Right cardiac atrium (tissue), 5 donors: ENCODE results near the gene ZFYVE19. TPM values are rescaled to one million over a fixed set of nuclear protein-coding genes. Genes with fewer than 3 reads are reported as not detected.

ENCODE experiments used
- ATAC-seq, 2 donors: fragments of 200-7000 bp; cut with Tn5 transposase; one replicate each; pipeline versions ENCODE4 v1.8.0 to v1.9.1; 2020; ENCODE audit warnings: moderate library complexity in 2 of 2, mild to moderate bottlenecking in 1 of 2
- DNase-seq, 3 donors: peaks; one replicate each; pipeline ENCODE4 v3.0.0-alpha.2; 2020
- H3K27ac ChIP-seq: one replicate; pipeline ENCODE4 v1.5.1; 2013; ENCODE audit warnings: mild to moderate bottlenecking, low read length, control low read depth, moderate library complexity
- H3K27me3 ChIP-seq: one replicate; pipeline ENCODE4 v1.6.1; 2013; ENCODE audit not compliant: control insufficient read depth, insufficient read depth
- H3K4me1 ChIP-seq: one replicate; pipeline ENCODE4 v1.6.1; 2013; ENCODE audit warnings: low read length; ENCODE audit not compliant: control insufficient read depth, insufficient read depth
- H3K4me3 ChIP-seq: one replicate; pipeline ENCODE4 v1.5.1; 2013; ENCODE audit warnings: low read length, control low read depth
- H3K9me3 ChIP-seq: one replicate; pipeline ENCODE4 v1.6.1; 2013; ENCODE audit warnings: low read length; ENCODE audit not compliant: control insufficient read depth
- WGBS: extraction: QIAGEN DNeasy Blood & Tissue Kit; methylation state at CpG from one replicate; pipeline ENCODE4 v1.1.7; 2013; 5-methylcytosine and 5-hydroxymethylcytosine counted together
- intact Hi-C, 4 donors: fragments of 100-400 bp; cut with DNase I; formaldehyde crosslinking; loops; one replicate each; pipeline versions ENCODE4 v1.11.0 to v1.14.0; 2022 to 2023
- polyA plus RNA-seq: library from polyadenylated mRNA; stranded (reverse); fragments of 200-250 nt; gene quantifications from one replicate; pipeline ENCODE4 v1.2.3, GENCODE V29; 2013
- total RNA-seq, 4 donors: library from RNA; stranded (reverse); fragmentation: NEBNext Ultra II Directional; extraction: Animal tissue kit (Norgen Biotek cat#: 25700); gene quantifications; one replicate each; pipeline ENCODE4 v1.2.1, GENCODE V29; 2021
- donor health status: healthy with polysubstance abuse.
- donor health status: DM: no; HTN: yes; CAD: no.
- donor health status: DM: no; HTN: no; CAD: no.
- donor health status: DM: no; HTN: yes; CAD: no; lungs with severe emphysema.
- donor health status: DM: yes; HTN: yes; CAD: no.

The ZFYVE19 gene
- total and polyA plus RNA-seq, 5 donors = 14.4 to 25.7 (median 18.3) TPM

GRCh38 chr15:40782609-40783227, 24.2 kb upstream of the ZFYVE19 start:
- Histone ChIP-seq H3K4me1 (peaks cover 7% of the 10 kb centered on the region), H3K27me3 (no peaks in the 10 kb centered on the region), H3K27ac (no peak overlapping the region), H3K4me3 (no peak overlapping the region), H3K9me3 (no peaks in the 10 kb centered on the region)
- intact Hi-C loops = no loop called here
- ATAC-seq (peak; percentile 70 to 73), DNase-seq (peak in 2 of 3 donors; percentile 69 to 77)
- WGBS = 66% methylated on average over 8 of the region's 8 CpGs

DNA sequence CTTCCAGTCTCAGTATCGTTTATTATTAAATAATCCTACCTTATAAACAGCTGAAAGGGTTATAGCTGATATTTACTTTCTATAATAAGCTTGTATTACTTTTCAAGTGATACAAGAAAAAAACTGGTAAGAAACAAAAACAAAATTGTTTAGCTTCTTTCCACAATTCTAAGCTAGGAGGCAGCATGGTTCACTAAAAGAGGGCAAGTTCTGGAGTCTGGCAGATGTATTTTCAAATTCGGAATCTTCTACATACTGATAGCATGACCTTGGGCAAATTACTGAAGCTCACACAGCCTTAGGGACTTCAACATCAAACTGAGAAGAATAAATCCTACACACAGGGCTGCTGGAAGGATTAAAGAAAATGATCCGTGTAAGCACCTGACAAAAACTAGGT, 21.7 kb upstream of the ZFYVE19 start:
- H3K27me3 ChIP-seq = no peaks in the 10 kb centered on the region
- H3K9me3 ChIP-seq = no peaks in the 10 kb centered on the region
- H3K4me1 ChIP-seq = peaks cover 7% of the 10 kb centered on the region
- DNase-seq = no peak
- H3K27ac ChIP-seq = no peak overlapping the region
- H3K4me3 ChIP-seq = no peak overlapping the region
- 64% methylated on average over 3 of the region's 3 CpGs for WGBS
- intact Hi-C loops = no loop called here
- no peak for ATAC-seq

GRCh38 chr15:40785814-40786213, 21.1 kb upstream of the ZFYVE19 start:
- H3K4me3 ChIP-seq = no peak overlapping the region
- no peak overlapping the region for H3K27ac ChIP-seq
- H3K9me3 ChIP-seq = no peaks in the 10 kb centered on the region
- no peak for DNase-seq
- no peaks in the 10 kb centered on the region for H3K27me3 ChIP-seq
- H3K4me1 ChIP-seq = peaks cover 7% of the 10 kb centered on the region
- WGBS = 92% methylated on average over 2 of the region's 2 CpGs
- ATAC-seq = no peak
- intact Hi-C loops = no loop called here

- Histone ChIP-seq H3K27me3 (no peaks in the 10 kb centered on the region), H3K4me1 (peaks cover 7% of the 10 kb centered on the region), H3K9me3 (no peaks in the 10 kb centered on the region), H3K4me3 (no peak overlapping the region), H3K27ac (no peak overlapping the region)
- intact Hi-C loops = no loop called here
- ATAC-seq = peak; percentile 22 to 43
- WGBS = 42% methylated on average over 4 of the region's 4 CpGs
- DNase-seq = no peak
Measured at GRCh38 chr15:40787344-40787841, 19.5 kb upstream of the ZFYVE19 start.

- Histone ChIP-seq H3K9me3 (no peaks in the 10 kb centered on the region), H3K4me3 (no peak overlapping the region), H3K27ac (no peak overlapping the region), H3K4me1 (peaks cover 7% of the 10 kb centered on the region), H3K27me3 (no peaks in the 10 kb centered on the region)
- DNase-seq (no peak), ATAC-seq (no peak)
- intact Hi-C loops = no loop called here
- WGBS = 57% methylated on average over 6 of the region's 6 CpGs
Measured at GRCh38 chr15:40787991-40788390, 18.9 kb upstream of the ZFYVE19 start.

- H3K27me3 ChIP-seq = no peaks in the 10 kb centered on the region
- no peak overlapping the region for H3K4me3 ChIP-seq
- 74% methylated on average over 5 of the region's 5 CpGs for WGBS
- no peaks in the 10 kb centered on the region for H3K9me3 ChIP-seq
- intact Hi-C loops = no loop called here
- DNase-seq (no peak), ATAC-seq (no peak)
- peaks cover 7% of the 10 kb centered on the region for H3K4me1 ChIP-seq
- no peak overlapping the region for H3K27ac ChIP-seq
Measured at GRCh38 chr15:40789119-40789518, 17.8 kb upstream of the ZFYVE19 start.

GRCh38 chr15:40789999-40790398, 16.9 kb upstream of the ZFYVE19 start:
- H3K4me3 ChIP-seq = no peak overlapping the region
- 96% methylated on average over 8 of the region's 8 CpGs for WGBS
- H3K27me3 ChIP-seq = no peaks in the 10 kb centered on the region
- peaks cover 7% of the 10 kb centered on the region for H3K4me1 ChIP-seq
- H3K9me3 ChIP-seq = no peaks in the 10 kb centered on the region
- ATAC-seq = no peak
- intact Hi-C loops = no loop called here
- no peak overlapping the region for H3K27ac ChIP-seq
- no peak for DNase-seq

DNA sequence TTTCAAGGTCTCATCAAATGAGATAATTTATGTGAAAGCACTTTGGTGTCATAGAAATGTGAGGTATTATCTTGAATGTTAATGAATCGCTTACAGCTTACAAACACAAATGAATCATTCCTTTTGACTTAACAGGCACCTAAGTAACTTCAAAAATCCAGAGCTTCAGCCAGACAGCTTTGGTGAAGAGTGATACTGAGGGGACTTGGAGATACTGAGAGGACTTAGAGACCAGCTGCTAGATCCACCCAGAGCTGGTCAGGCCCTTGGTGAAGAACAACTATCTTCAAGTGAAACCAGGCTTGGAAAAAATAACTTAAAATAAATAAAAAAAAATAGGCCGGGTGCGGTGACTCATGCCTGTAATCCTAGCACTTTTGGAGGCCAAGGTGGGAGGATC, 16.2 kb upstream of the ZFYVE19 start:
- Histone ChIP-seq H3K4me3 (no peak overlapping the region), H3K27ac (no peak overlapping the region), H3K9me3 (no peaks in the 10 kb centered on the region), H3K4me1 (peaks cover 7% of the 10 kb centered on the region), H3K27me3 (no peaks in the 10 kb centered on the region)
- DNase-seq = no peak
- WGBS = 89% methylated on average over 3 of the region's 3 CpGs
- intact Hi-C loops = no loop called here
- no peak for ATAC-seq

DNA sequence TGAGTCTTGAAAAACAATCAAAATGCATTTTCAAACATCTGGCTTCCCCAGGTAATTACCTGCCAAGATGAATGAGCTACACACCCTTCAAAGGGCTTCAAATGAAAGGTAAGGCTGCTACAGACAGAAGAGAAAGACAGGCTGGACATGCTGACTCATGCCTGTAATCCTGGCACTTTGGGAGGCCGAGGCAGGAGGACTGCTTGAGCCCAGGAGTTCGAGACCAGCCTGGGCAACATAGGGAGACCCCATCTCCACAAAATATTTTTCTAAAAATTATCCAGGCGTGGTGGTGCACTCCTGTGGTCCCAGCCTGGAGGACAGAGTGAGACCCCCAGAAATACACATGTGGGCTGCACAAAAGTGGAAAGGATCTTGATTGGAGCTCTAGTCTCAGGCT, 14.5 kb upstream of the ZFYVE19 start:
- WGBS = 97% methylated on average over 3 of the region's 3 CpGs
- H3K27ac ChIP-seq = no peak overlapping the region
- H3K4me3 ChIP-seq = no peak overlapping the region
- DNase-seq (no peak), ATAC-seq (no peak)
- intact Hi-C loops = no loop called here
- H3K27me3 ChIP-seq = no peaks in the 10 kb centered on the region
- no peaks in the 10 kb centered on the region for H3K9me3 ChIP-seq
- peaks cover 2% of the 10 kb centered on the region for H3K4me1 ChIP-seq

GRCh38 chr15:40793216-40793989, 13.5 kb upstream of the ZFYVE19 start:
- no peaks in the 10 kb centered on the region for H3K27me3 ChIP-seq
- DNase-seq = peak in 1 of 3 donors; percentile 35
- peak; percentile 30 to 68 for ATAC-seq
- H3K27ac ChIP-seq = no peak overlapping the region
- no peak overlapping the region for H3K4me3 ChIP-seq
- no peaks in the 10 kb centered on the region for H3K4me1 ChIP-seq
- WGBS = 66% methylated on average over 9 of the region's 9 CpGs
- H3K9me3 ChIP-seq = no peaks in the 10 kb centered on the region
- intact Hi-C loops = no loop called here

DNA sequence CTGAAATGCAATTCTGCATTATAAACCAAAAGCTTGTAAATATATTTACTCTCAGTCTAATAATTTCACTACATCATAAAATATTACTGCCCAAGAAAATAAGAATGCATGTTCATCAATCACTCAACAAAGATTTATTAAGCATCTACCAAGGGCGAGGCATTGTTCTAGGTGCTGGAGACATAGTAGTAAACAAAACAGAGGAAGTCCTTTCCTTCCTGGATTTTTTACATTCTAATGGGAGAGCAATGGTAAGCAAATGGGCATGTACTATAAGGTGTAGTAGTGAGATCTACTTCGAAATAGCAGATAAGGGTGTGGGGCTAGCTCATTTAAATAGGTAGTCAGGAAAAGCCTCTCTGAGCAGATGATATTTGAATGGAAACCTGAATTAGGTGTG, 10.8 kb upstream of the ZFYVE19 start:
- H3K9me3 ChIP-seq = no peaks in the 10 kb centered on the region
- no peak for DNase-seq
- ATAC-seq = no peak
- H3K4me3 ChIP-seq = no peak overlapping the region
- H3K4me1 ChIP-seq = no peaks in the 10 kb centered on the region
- intact Hi-C loops = no loop called here
- H3K27me3 ChIP-seq = no peaks in the 10 kb centered on the region
- no peak overlapping the region for H3K27ac ChIP-seq
- WGBS = 69% methylated on average over 2 of the region's 2 CpGs
